Measurements from ENCODE around the gene XIRP1. TPM values are rescaled to one million over a fixed set of nuclear protein-coding genes. Genes with fewer than 3 reads are reported as not detected.

The XIRP1 gene
- total RNA-seq, 1 experiment from 2014 or later, result not detected

GRCh38 chr3:39177708-39178332 lies 14.6 kb downstream of the XIRP1 start:
- ChIA-PET RAD21 (ENCODE audit: low non-redundant PET in 1 of 2, low total read pairs in 2 of 2, uncharacterized antibody in 2 of 2, unreplicated experiment in 2 of 2) (no interaction called here), POLR2A (interaction anchor here (0.5 to 1.4 kb wide), 8 partner anchors 9 to 70 kb away, joined by 3 to 7 read pairs (median 3); partner anchors contain the start of genes GORASP1 and TTC21A), CTCF (interaction anchor here (0.6 to 1.6 kb wide), 4 partner anchors 12 to 114 kb away, joined by 3 to 8 read pairs (median 4); no protein-coding TSS in a partner anchor)
- Histone ChIP-seq H3K27me3 (ENCODE audit: insufficient read depth, low read length) (no peaks in the 10 kb centered on the region), H3K4me3 (replicated peaks in 1 of 2; ENCODE audit: low read depth in 1 of 2, low read length in 2 of 2) (peak overlapping the region; percentile 56 to 61), H3K27ac (ENCODE audit: low read depth, low read length) (peak overlapping the region; percentile 64), H3K9me2 (ENCODE audit: insufficient read depth) (no peaks in the 10 kb centered on the region), H3K4me2 (ENCODE audit: low read length) (peak overlapping the region; percentile 92), H4K20me1 (ENCODE audit: insufficient read depth) (no peaks in the 10 kb centered on the region), H3K79me2 (ENCODE audit: insufficient read depth, low read length) (no peaks in the 10 kb centered on the region), H3K9me3 (ENCODE audit: control insufficient read depth in 1 of 2, insufficient read depth in 1 of 2, low read depth in 1 of 2, low read length in 2 of 2) (no peaks in the 10 kb centered on the region), H3K4me1 (ENCODE audit: control insufficient read depth in 1 of 2, insufficient read depth in 2 of 2, low read length in 2 of 2) (peaks cover 38 to 59% of the 10 kb centered on the region in 2 experiments), H2AFZ (ENCODE audit: low read depth, low read length, poor library complexity, severe bottlenecking) (no peak overlapping the region), H3K9ac (ENCODE audit: low read length) (peak overlapping the region; percentile 72), H3K36me3 (ENCODE audit: control insufficient read depth in 1 of 2, insufficient read depth in 2 of 2, low read length in 2 of 2) (no peaks in the 10 kb centered on the region)
- peak; percentile 77 for TF ChIP-seq POLR2AphosphoS5 (IDR thresholded peaks at IDR 0.05; ENCODE audit: low read depth, low read length)
- no peak for TF ChIP-seq CTCF (IDR thresholded peaks at IDR 0.05 in 2 of 3, conservative IDR thresholded peaks at IDR 0.05 in 1 of 3; ENCODE audit: borderline replicate concordance in 1 of 3, insufficient read depth in 1 of 3, low read depth in 2 of 3, low read length in 2 of 3)
- no peak for TF ChIP-seq RAD21 (IDR thresholded peaks at IDR 0.05; ENCODE audit: low read depth)
- TF ChIP-seq TCF7L2 (IDR thresholded peaks at IDR 0.05; ENCODE audit: borderline replicate concordance, extremely low read depth, insufficient read depth, insufficient read length), result no peak
- TF ChIP-seq CEBPB (IDR thresholded peaks at IDR 0.05; ENCODE audit: low read depth), result no peak
- no peak for TF ChIP-seq FOSL1 (IDR thresholded peaks at IDR 0.05; ENCODE audit: low read depth)
- TF ChIP-seq YY1 (IDR thresholded peaks at IDR 0.05; ENCODE audit: extremely low read depth, insufficient replicate concordance, low read depth, low read length), result no peak
- peak; percentile 53 for TF ChIP-seq SP1 (IDR thresholded peaks at IDR 0.05; ENCODE audit: low read depth)
- TF ChIP-seq ZFX (IDR thresholded peaks at IDR 0.05), result no peak
- TF ChIP-seq SIN3A (IDR thresholded peaks at IDR 0.05; ENCODE audit: low read depth), result peak; percentile 43
- no peak for TF ChIP-seq ZBTB33 (IDR thresholded peaks at IDR 0.05; ENCODE audit: extremely low read depth, insufficient replicate concordance, low read length)
- no peak for TF ChIP-seq REST (IDR thresholded peaks at IDR 0.05; ENCODE audit: low read depth)
- no peak for TF ChIP-seq EZH2phosphoT487 (IDR thresholded peaks at IDR 0.05; ENCODE audit: borderline replicate concordance)
- no peak for TF ChIP-seq ZNF274 (IDR thresholded peaks at IDR 0.05; ENCODE audit: low read depth, low read length)
- peak; percentile 64 for TF ChIP-seq POLR2A (IDR thresholded peaks at IDR 0.05; ENCODE audit: borderline replicate concordance, extremely low read depth, insufficient read depth, insufficient read length)
- TF ChIP-seq ELF1 (IDR thresholded peaks at IDR 0.05; ENCODE audit: borderline replicate concordance, low read depth), result no peak; the same call in 1 of the 2 replicates
- peak; percentile 66 for DNase-seq (ENCODE audit: low read depth, low spot score)
- ATAC-seq, result peak; percentile 41
- intact Hi-C loops (cut with micrococcal nuclease), result no loop called here
- no TSS peak for BruUV-seq (replicated peaks)

Data from HCT116 (cell line).